Ascending aorta (tissue), 2 donors: Measurements from ENCODE around the gene TTC34. TPM values are rescaled to one million over a fixed set of nuclear protein-coding genes. Genes with fewer than 3 reads are reported as not detected.

ENCODE experiments used
- DNase-seq, 2 donors: peaks; one replicate each; pipeline ENCODE4 v3.0.0-alpha.2; 2019; ENCODE audit warnings: low spot score in 2 of 2
- H3K27ac ChIP-seq, 2 donors: fragments of 200-600 bp; sonication (generic); one replicate each; pipeline ENCODE4 v1.5.1; 2016 to 2017; ENCODE audit warnings: mild to moderate bottlenecking in 1 of 2
- H3K27me3 ChIP-seq: fragments of 200-600 bp; sonication (generic); one replicate; pipeline ENCODE4 v1.5.1; 2017
- H3K36me3 ChIP-seq, 2 donors: fragments of 200-600 bp; sonication (generic); one replicate each; pipeline ENCODE4 v1.5.1; 2016
- H3K4me1 ChIP-seq, 2 donors: fragments of 200-600 bp; sonication (generic); one replicate each; pipeline ENCODE4 v1.5.1; 2016 to 2017; ENCODE audit warnings: mild to moderate bottlenecking in 1 of 2
- H3K4me3 ChIP-seq, 2 donors: fragments of 200-600 bp; sonication (generic); one replicate each; pipeline ENCODE4 v1.5.1; 2016 to 2017; ENCODE audit warnings: mild to moderate bottlenecking in 1 of 2
- H3K9me3 ChIP-seq, 2 donors: fragments of 200-600 bp; sonication (generic); one replicate each; pipeline ENCODE4 v1.5.1; 2016
- CTCF ChIP-seq, 3 experiments: fragments of 200-600 bp in 2 of 3; fragments of 450-650 bp in 1 of 3; sonication (generic) in 2 of 3; IDR thresholded peaks; one replicate each; pipeline ENCODE4 v1.5.1; 2016 to 2019; ENCODE audit warnings: antibody characterized with exemption in 3 of 3, mild to moderate bottlenecking in 1 of 3, moderate library complexity in 1 of 3
- intact Hi-C: fragments of 100-400 bp; cut with DNase I; formaldehyde crosslinking; loops from one replicate; pipeline ENCODE4 v1.15.1; 2023
- total RNA-seq: library from RNA; depleted of rRNA; stranded (reverse); fragments of >200 nt; gene quantifications from one replicate; pipeline ENCODE4 v1.1.0, GENCODE V29; 2016

TTC34 gene
- total RNA-seq, 1 donor from 2014 or later: 0.75 TPM

- Histone ChIP-seq H3K36me3 (no peaks in the 10 kb centered on the region), H3K4me3 (no peak overlapping the region), H3K27ac (no peak overlapping the region), H3K4me1 (peaks cover 0 to 5% of the 10 kb centered on the region in 2 donors), H3K27me3 (no peaks in the 10 kb centered on the region), H3K9me3 (no peaks in the 10 kb centered on the region)
- TF ChIP-seq CTCF (IDR thresholded peaks at IDR 0.05): no peak
- intact Hi-C loops: no loop called here
- DNase-seq: no peak
Measured at GRCh38 chr1:2817784-2818564, 16.5 kb upstream of the TTC34 start.

GRCh38 chr1:2816786-2817185, 15.3 kb upstream of the TTC34 start:
- Histone ChIP-seq H3K27ac (no peak overlapping the region), H3K27me3 (no peaks in the 10 kb centered on the region), H3K9me3 (no peaks in the 10 kb centered on the region), H3K4me1 (peaks cover 0 to 1% of the 10 kb centered on the region in 2 donors), H3K36me3 (no peaks in the 10 kb centered on the region), H3K4me3 (no peak overlapping the region)
- DNase-seq: no peak
- intact Hi-C loops: no loop called here
- TF ChIP-seq CTCF (IDR thresholded peaks at IDR 0.05): no peak

GRCh38 chr1:2815551-2815950, 14.1 kb upstream of the TTC34 start:
- no peaks in the 10 kb centered on the region for H3K36me3 ChIP-seq
- no peak for TF ChIP-seq CTCF (IDR thresholded peaks at IDR 0.05)
- no peaks in the 10 kb centered on the region for H3K4me1 ChIP-seq
- intact Hi-C loops: no loop called here
- no peak for DNase-seq
- no peaks in the 10 kb centered on the region for H3K27me3 ChIP-seq
- no peaks in the 10 kb centered on the region for H3K9me3 ChIP-seq
- no peak overlapping the region for H3K4me3 ChIP-seq
- H3K27ac ChIP-seq: no peak overlapping the region

- TF ChIP-seq CTCF (IDR thresholded peaks at IDR 0.05): no peak
- no peaks in the 10 kb centered on the region for H3K27me3 ChIP-seq
- DNase-seq: no peak
- no peaks in the 10 kb centered on the region for H3K36me3 ChIP-seq
- intact Hi-C loops: no loop called here
- no peaks in the 10 kb centered on the region for H3K4me1 ChIP-seq
- H3K9me3 ChIP-seq: no peaks in the 10 kb centered on the region
- H3K4me3 ChIP-seq: no peak overlapping the region
- H3K27ac ChIP-seq: no peak overlapping the region
Measured at GRCh38 chr1:2814511-2815075, 13.1 kb upstream of the TTC34 start.

GRCh38 chr1:2812939-2813653, 11.6 kb upstream of the TTC34 start:
- DNase-seq: no peak
- no peaks in the 10 kb centered on the region for H3K27me3 ChIP-seq

More at GRCh38 chr1:2812939-2813653, 11.6 kb upstream of the TTC34 start:
- no peak for TF ChIP-seq CTCF (IDR thresholded peaks at IDR 0.05)
- H3K4me1 ChIP-seq: no peaks in the 10 kb centered on the region
- H3K27ac ChIP-seq: no peak overlapping the region
- H3K36me3 ChIP-seq: no peaks in the 10 kb centered on the region
- no peaks in the 10 kb centered on the region for H3K9me3 ChIP-seq
- intact Hi-C loops: no loop called here
- H3K4me3 ChIP-seq: no peak overlapping the region
